Right lobe of liver (tissue), 6 donors: ENCODE measurements around the gene KIF26A. TPM values are rescaled to one million over a fixed set of nuclear protein-coding genes. Genes with fewer than 3 reads are reported as not detected.

Experiments used
- ATAC-seq, 4 donors: fragments of 200-7000 bp; cut with Tn5 transposase; one replicate each; pipeline ENCODE4 v1.9.1; 2020; ENCODE audit warnings: mild to moderate bottlenecking in 4 of 4, moderate library complexity in 4 of 4
- DNase-seq, 3 donors: peaks; one replicate each; pipeline ENCODE4 v3.0.0-alpha.2; 2020
- H3K27ac ChIP-seq, 3 donors: fragments of 200-600 bp; one replicate each; pipeline ENCODE4 v1.8.0; 2022
- H3K27me3 ChIP-seq, 2 donors: fragments of 200-600 bp; one replicate each; pipeline ENCODE4 v1.8.0; 2022
- H3K36me3 ChIP-seq, 4 donors: fragments of 200-600 bp; sonication (generic) in 1 of 4; one replicate each; pipeline versions ENCODE4 v1.5.1 to v1.8.0; 2017 to 2022; ENCODE audit warnings: control low read depth in 1 of 4
- H3K4me1 ChIP-seq, 4 donors: fragments of 200-600 bp; sonication (generic) in 1 of 4; one replicate each; pipeline versions ENCODE4 v1.5.1 to v1.8.0; 2017 to 2022; ENCODE audit warnings: control low read depth in 1 of 4
- H3K4me3 ChIP-seq, 3 donors: fragments of 200-600 bp; one replicate each; pipeline ENCODE4 v1.8.0; 2022
- H3K9me3 ChIP-seq, 4 donors: fragments of 200-600 bp; sonication (generic) in 1 of 4; one replicate each; pipeline versions ENCODE4 v1.5.1 to v1.8.0; 2017 to 2022; ENCODE audit warnings: control low read depth in 1 of 4
- POLR2A ChIP-seq: fragments of 450-650 bp; IDR thresholded peaks from one replicate; pipeline ENCODE4 v1.6.1; 2017; ENCODE audit warnings: antibody characterized with exemption, mild to moderate bottlenecking
- WGBS: methylation state at CpG from one replicate; pipeline ENCODE4 v1.1.6; 2018; ENCODE audit warnings: low coverage, low lambda C conversion rate; ENCODE audit not compliant: insufficient coverage; ENCODE audit errors: missing lambda C conversion rate; 5-methylcytosine and 5-hydroxymethylcytosine counted together
- intact Hi-C, 2 donors: fragments of 100-400 bp; cut with DNase I; formaldehyde crosslinking; loops; one replicate each; pipeline versions ENCODE4 v1.11.2 to v1.14.1; 2022
- total RNA-seq, 6 experiments: library from RNA; depleted of rRNA in 2 of 6; stranded (reverse); fragments of >200 nt in 2 of 6; fragmentation: NEBNext Ultra II Directional in 3 of 6; extraction: Animal tissue kit (Norgen Biotek cat#: 25700) in 3 of 6; gene quantifications; one replicate each; pipeline versions ENCODE4 v1.1.0 to v1.2.4, GENCODE V29; 2016 to 2023
- TF ChIP-seq, protein P1 (sequence below), 4 donors: fragments of 200-600 bp in 3 of 4; fragments of 450-650 bp in 1 of 4; IDR thresholded peaks; one replicate each; pipeline versions ENCODE4 v1.5.1 to v1.8.0; 2016 to 2022; ENCODE audit warnings: antibody characterized with exemption in 4 of 4, mild to moderate bottlenecking in 2 of 4
- donor health status: DM: no; HTN: yes; CAD: no.
- donor health status: DM: no; HTN: no; CAD: no.
- donor health status: DM: no; HTN: no; CAD: no.
- donor health status: DM: no; HTN: yes; CAD: no.
- donor health status: DM: no; HTN: yes; CAD: no.

Gene KIF26A
- total RNA-seq, 6 experiments from 2014 or later: 0.79 to 1.5 (median 1.1) TPM

DNA sequence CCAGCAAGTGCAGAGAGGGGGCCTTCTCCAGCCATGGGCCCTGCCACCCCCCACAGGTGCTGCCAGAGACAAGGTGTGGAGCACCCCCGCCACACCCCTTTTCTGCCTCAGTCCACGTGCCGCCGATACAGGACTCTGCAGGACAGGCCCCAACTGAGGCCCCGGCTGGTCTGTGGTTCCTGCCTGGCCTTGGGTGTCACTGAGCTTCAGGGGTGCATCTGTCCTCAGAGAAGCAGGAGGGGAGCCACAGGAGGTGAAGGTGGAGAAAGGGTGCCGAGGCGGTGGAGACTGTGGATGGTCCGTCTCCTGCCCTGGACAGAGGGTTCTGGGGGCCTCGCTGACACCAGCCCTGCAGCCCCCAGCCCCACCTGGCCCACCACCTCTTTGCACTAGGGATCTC lies 63.1 kb downstream of the KIF26A start:
- ATAC-seq: no peak
- TF ChIP-seq, protein P1, sequence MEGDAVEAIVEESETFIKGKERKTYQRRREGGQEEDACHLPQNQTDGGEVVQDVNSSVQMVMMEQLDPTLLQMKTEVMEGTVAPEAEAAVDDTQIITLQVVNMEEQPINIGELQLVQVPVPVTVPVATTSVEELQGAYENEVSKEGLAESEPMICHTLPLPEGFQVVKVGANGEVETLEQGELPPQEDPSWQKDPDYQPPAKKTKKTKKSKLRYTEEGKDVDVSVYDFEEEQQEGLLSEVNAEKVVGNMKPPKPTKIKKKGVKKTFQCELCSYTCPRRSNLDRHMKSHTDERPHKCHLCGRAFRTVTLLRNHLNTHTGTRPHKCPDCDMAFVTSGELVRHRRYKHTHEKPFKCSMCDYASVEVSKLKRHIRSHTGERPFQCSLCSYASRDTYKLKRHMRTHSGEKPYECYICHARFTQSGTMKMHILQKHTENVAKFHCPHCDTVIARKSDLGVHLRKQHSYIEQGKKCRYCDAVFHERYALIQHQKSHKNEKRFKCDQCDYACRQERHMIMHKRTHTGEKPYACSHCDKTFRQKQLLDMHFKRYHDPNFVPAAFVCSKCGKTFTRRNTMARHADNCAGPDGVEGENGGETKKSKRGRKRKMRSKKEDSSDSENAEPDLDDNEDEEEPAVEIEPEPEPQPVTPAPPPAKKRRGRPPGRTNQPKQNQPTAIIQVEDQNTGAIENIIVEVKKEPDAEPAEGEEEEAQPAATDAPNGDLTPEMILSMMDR (IDR thresholded peaks at IDR 0.05): no peak
- no peak for TF ChIP-seq POLR2A
- H3K9me3 ChIP-seq: no peaks in the 10 kb centered on the region
- H3K4me1 ChIP-seq: no peaks in the 10 kb centered on the region
- no peaks in the 10 kb centered on the region for H3K36me3 ChIP-seq
- no peak overlapping the region for H3K27ac ChIP-seq
- no peaks in the 10 kb centered on the region for H3K27me3 ChIP-seq
- WGBS: 82% methylated on average over 3 of the region's 9 CpGs
- H3K4me3 ChIP-seq: no peak overlapping the region
- no peak for DNase-seq
- intact Hi-C loops: no loop called here

DNA sequence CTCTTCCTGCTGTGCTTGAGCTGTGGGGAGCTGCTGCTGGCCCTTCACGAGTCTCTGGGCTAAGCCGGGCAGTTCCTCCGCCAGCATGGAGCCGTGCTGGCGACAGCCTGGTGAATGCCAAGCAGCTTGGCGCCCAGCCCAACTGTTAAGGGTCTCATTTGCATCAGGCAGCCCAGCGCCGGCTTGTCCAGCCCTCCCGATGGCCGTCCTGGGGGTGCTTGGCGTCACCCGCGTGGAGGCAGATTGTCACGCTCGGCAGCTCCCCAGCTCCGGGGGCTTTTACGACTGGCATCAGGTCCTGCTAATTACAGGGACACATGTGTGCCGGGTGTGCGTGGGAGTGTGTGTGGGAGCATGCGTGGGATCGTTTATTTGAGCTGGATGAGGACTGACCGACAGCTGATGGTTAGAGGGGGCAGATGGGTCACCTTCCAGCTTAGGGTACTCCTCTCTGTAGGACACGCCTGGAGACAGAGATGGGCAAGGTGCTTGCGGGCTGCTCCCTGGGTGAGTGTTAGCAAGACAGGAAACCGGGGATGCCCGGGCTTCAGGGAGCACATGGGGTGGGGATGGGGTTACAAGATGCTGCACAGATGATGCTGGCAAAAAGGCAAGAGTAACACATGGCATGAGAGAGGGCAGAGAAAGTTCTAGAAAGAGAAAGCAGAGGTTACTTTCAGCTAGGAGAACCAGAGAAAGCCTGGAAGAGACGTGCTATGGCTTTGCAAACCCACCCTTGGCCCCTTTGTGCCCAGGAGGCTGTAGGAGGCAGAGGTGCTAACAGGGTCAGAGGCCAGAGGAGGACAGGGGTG lies 64.1 kb downstream of the KIF26A start:
- no peak overlapping the region for H3K27ac ChIP-seq
- TF ChIP-seq, protein P1 (IDR thresholded peaks at IDR 0.05): no peak
- TF ChIP-seq POLR2A: no peak
- H3K36me3 ChIP-seq: no peaks in the 10 kb centered on the region
- H3K4me1 ChIP-seq: no peaks in the 10 kb centered on the region
- H3K9me3 ChIP-seq: no peaks in the 10 kb centered on the region
- DNase-seq: no peak
- ATAC-seq: no peak
- 27% methylated on average over 5 of the region's 27 CpGs for WGBS
- no peak overlapping the region for H3K4me3 ChIP-seq
- intact Hi-C loops: no loop called here
- H3K27me3 ChIP-seq: no peaks in the 10 kb centered on the region

DNA sequence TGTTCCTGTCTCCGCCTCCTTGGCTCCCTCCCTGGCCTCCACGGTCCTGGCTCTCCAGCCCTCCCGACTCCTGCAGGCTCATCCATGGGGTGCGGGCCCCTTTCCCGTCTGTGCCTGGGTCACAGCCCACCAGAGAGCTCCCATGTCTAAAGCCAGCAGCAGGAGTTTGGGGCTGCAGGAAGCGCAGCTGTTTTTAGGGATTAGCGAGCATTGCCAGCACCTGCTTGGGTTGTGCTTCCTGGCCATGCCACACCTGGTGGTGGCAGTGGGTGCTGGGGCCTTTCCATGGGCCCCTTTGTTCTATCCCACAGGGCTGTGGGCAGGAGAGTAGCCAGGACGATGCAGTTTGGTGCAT lies 64.7 kb downstream of the KIF26A start:
- ATAC-seq (no peak), DNase-seq (no peak)
- no peaks in the 10 kb centered on the region for H3K9me3 ChIP-seq
- no peaks in the 10 kb centered on the region for H3K27me3 ChIP-seq
- intact Hi-C loops: no loop called here
- WGBS: 65% methylated on average over 5 of the region's 8 CpGs
- H3K36me3 ChIP-seq: no peaks in the 10 kb centered on the region
- H3K4me3 ChIP-seq: no peak overlapping the region
- TF ChIP-seq POLR2A: no peak
- TF ChIP-seq, protein P1 (IDR thresholded peaks at IDR 0.05): no peak
- H3K4me1 ChIP-seq: no peaks in the 10 kb centered on the region
- H3K27ac ChIP-seq: no peak overlapping the region

DNA sequence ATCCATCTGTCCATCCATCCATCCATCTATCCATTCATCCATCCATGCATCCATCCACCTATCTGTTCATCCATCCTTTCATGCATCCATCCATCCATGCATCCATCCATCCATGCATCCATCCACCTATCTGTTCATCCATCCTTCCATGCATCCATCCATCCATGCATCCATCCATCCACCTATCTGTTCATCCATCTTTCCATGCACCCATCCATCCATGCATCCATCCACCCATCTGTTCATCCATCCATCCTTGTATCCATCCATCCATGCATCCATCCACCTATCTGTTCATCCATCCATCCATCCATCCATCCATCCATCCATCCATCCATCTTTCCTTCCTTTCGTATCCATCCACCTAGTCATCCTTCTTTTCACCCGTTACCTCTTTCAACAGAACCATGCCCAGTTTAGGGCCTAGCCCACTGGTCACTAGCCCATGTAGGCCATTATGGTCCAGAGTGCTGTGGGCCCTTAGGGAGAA lies 66.3 kb downstream of the KIF26A start:
- WGBS: 100% methylated on average over 2 of the region's 2 CpGs

More for the DNA sequence above, 66.3 kb downstream of the KIF26A start:
- no peak overlapping the region for H3K4me3 ChIP-seq
- TF ChIP-seq, protein P1 (IDR thresholded peaks at IDR 0.05): no peak
- no peak for TF ChIP-seq POLR2A
- no peaks in the 10 kb centered on the region for H3K9me3 ChIP-seq
- ATAC-seq (no peak), DNase-seq (no peak)
- H3K4me1 ChIP-seq: no peaks in the 10 kb centered on the region
- intact Hi-C loops: no loop called here
- no peaks in the 10 kb centered on the region for H3K36me3 ChIP-seq
- no peak overlapping the region for H3K27ac ChIP-seq
- no peaks in the 10 kb centered on the region for H3K27me3 ChIP-seq
